ENCODE measurements around the gene SORBS2.

GRCh38 chr4:185752872-185753271 lies 59.1 kb downstream of the SORBS2 start:
- TF ChIP-seq CTCF (IDR thresholded peaks at IDR 0.05; ENCODE audit: low read depth, low read length), result no peak
- no peak for TF ChIP-seq EZH2phosphoT487 (IDR thresholded peaks at IDR 0.05; ENCODE audit: low read depth)
